Measurements from ENCODE around the gene CDK7. TPM values are rescaled to one million over a fixed set of nuclear protein-coding genes. Genes with fewer than 3 reads are reported as not detected.

CDK7 gene
- total RNA-seq, 2 donors from 2014 or later, result 39.9 to 40.2 TPM

GRCh38 chr5:69308046-69308553 is 73.4 kb downstream of the CDK7 start:
- peaks cover 2 to 11% of the 10 kb centered on the region in 2 donors for H3K9me3 Mint-ChIP-seq
- DNase-seq (ENCODE audit: low spot score in 2 of 2) (no peak), ATAC-seq (peak; percentile 34 to 46)
- peaks cover 41% of the 10 kb centered on the region in 2 donors for H3K36me3 Mint-ChIP-seq
- peak overlapping the region; percentile 28 to 90 for H3K27ac Mint-ChIP-seq

GRCh38 chr5:69309380-69309779 is 74.7 kb downstream of the CDK7 start:
- Mint-ChIP-seq H3K9me3 (peaks cover 2 to 11% of the 10 kb centered on the region in 2 donors), H3K27ac (no peak overlapping the region), H3K36me3 (peaks cover 41% of the 10 kb centered on the region in 2 donors)
- ATAC-seq, result no peak
- DNase-seq (ENCODE audit: low spot score in 2 of 2), result no peak

GRCh38 chr5:69312459-69313160 is 77.9 kb downstream of the CDK7 start:
- Mint-ChIP-seq H3K36me3 (peaks cover 38 to 48% of the 10 kb centered on the region in 2 donors), H3K27ac (no peak overlapping the region), H3K9me3 (peaks cover 2 to 11% of the 10 kb centered on the region in 2 donors)
- no peak for DNase-seq (ENCODE audit: low spot score in 2 of 2)
- ATAC-seq, result no peak

- Mint-ChIP-seq H3K36me3 (peaks cover 30 to 42% of the 10 kb centered on the region in 2 donors), H3K27ac (no peak overlapping the region), H3K9me3 (peaks cover 2 to 5% of the 10 kb centered on the region in 2 donors)
- DNase-seq (ENCODE audit: low spot score in 2 of 2), result no peak
- ATAC-seq, result no peak
Measured at GRCh38 chr5:69313428-69313827, 78.7 kb downstream of the CDK7 start.

- DNase-seq (ENCODE audit: low spot score in 2 of 2) (no peak), ATAC-seq (no peak)
- Mint-ChIP-seq H3K9me3 (no peaks in the 10 kb centered on the region), H3K36me3 (peaks cover 4 to 24% of the 10 kb centered on the region in 2 donors), H3K27ac (no peak overlapping the region)
Measured at GRCh38 chr5:69315972-69316371, 81.3 kb downstream of the CDK7 start.

- H3K36me3 Mint-ChIP-seq, result peaks cover 0 to 18% of the 10 kb centered on the region in 2 donors
- no peaks in the 10 kb centered on the region for H3K9me3 Mint-ChIP-seq
- ATAC-seq (no peak), DNase-seq (ENCODE audit: low spot score in 2 of 2) (no peak)
- H3K27ac Mint-ChIP-seq, result no peak overlapping the region
Measured at GRCh38 chr5:69317391-69317790, 82.7 kb downstream of the CDK7 start.

- DNase-seq (ENCODE audit: low spot score in 2 of 2), result no peak
- peaks cover 0 to 6% of the 10 kb centered on the region in 2 donors for H3K36me3 Mint-ChIP-seq
- ATAC-seq, result no peak
- H3K27ac Mint-ChIP-seq, result peak overlapping the region in 1 of 2 donors; percentile 7
- H3K9me3 Mint-ChIP-seq, result no peaks in the 10 kb centered on the region
Measured at GRCh38 chr5:69326365-69326764, 91.7 kb downstream of the CDK7 start.

Other genes starting within 250 kb of the CDK7 start
- gene SLC30A5, start 140.9 kb upstream of the CDK7 start, total RNA-seq, result 10 to 100 TPM; 25.5 to 35.2 TPM
- gene CCNB1, start 67.7 kb upstream of the CDK7 start, total RNA-seq, result 100 to 1,000 TPM; 220 to 262 TPM
- 10 to 100 TPM; 71.3 to 80.4 TPM for gene CENPH, start 45.3 kb upstream of the CDK7 start, total RNA-seq
- gene CCDC125, start 97.9 kb downstream of the CDK7 start, total RNA-seq, result 10 to 100 TPM; 13.3 to 16.0 TPM
- 10 to 100 TPM; 61.3 to 86.2 TPM for gene AK6, start 134.6 kb downstream of the CDK7 start, total RNA-seq
- gene TAF9, start 134.6 kb downstream of the CDK7 start, total RNA-seq, result 10 to 100 TPM; 74.3 to 80.1 TPM
- 10 to 100 TPM; 25.7 to 29.7 TPM for gene RAD17, start 134.9 kb downstream of the CDK7 start, total RNA-seq
- under 1 TPM; 0.23 to 0.39 TPM for gene MARVELD2, start 180.2 kb downstream of the CDK7 start, total RNA-seq